A549 (cell line): ENCODE measurements around the gene ZNF630. TPM values are rescaled to one million over a fixed set of nuclear protein-coding genes. Genes with fewer than 3 reads are reported as not detected.
"Not testable (repeated sequence)": the region's sequence is repeated elsewhere in the genome, so short reads cannot be mapped to it uniquely, and the experiment has no call there.

Source experiments
- ATAC-seq, 2 experiments: fragments of 200-7000 bp in 1 of 2; fragments of >200 bp in 1 of 2; cut with Nextera tagmentation in 1 of 2; cut with Tn5 transposase in 1 of 2; 3 replicates each; pipeline versions ENCODE4 v1.8.0 to v1.9.1; 2018 to 2020; ENCODE audit warnings: mild to moderate bottlenecking in 1 of 2, moderate library complexity in 1 of 2
- CTCF ChIA-PET: fragments of 300-600 bp; sonication (Branson Sonifier 250); formaldehyde crosslinking; extraction: SDS; loops from one replicate; lab custom pipeline; 2021; ENCODE audit warnings: antibody characterized with exemption, inconsistent platforms; lab: Yijun Ruan, JAX
- POLR2A ChIA-PET: fragments of 350-600 bp; formaldehyde crosslinking; extraction: SDS; loops from one replicate; lab custom pipeline; 2021; ENCODE audit warnings: antibody characterized with exemption, inconsistent platforms; lab: Yijun Ruan, JAX
- DNase-seq, 2 experiments: peaks; one replicate each; pipeline versions ENCODE4 v3.0.0 to v3.0.0-alpha.2; 2011 to 2016; ENCODE audit warnings: low read depth in 1 of 2, low spot score in 1 of 2
- FAIRE-seq: peaks from 2 replicates; lab custom pipeline; 2011; peaks lifted over from hg19 to GRCh38; lab: Jason Lieb, UNC
- H3K27ac ChIP-seq, 2 experiments: fragments of >200 bp; sonication (Bioruptor Twin); formaldehyde crosslinking; 3 replicates each; pipeline ENCODE4 v1.5.1; 2016 to 2017
- H3K4me1 ChIP-seq: fragments of >200 bp; sonication (Bioruptor Twin); formaldehyde crosslinking; 3 replicates; pipeline ENCODE4 v1.6.1; 2016
- H3K4me2 ChIP-seq: fragments of >200 bp; sonication (Bioruptor Twin); formaldehyde crosslinking; 3 replicates; pipeline ENCODE4 v1.6.1; 2016
- H3K4me3 ChIP-seq: fragments of >200 bp; sonication (Bioruptor Twin); formaldehyde crosslinking; 3 replicates; pipeline ENCODE4 v1.5.1; 2016
- H3K9me3 ChIP-seq: fragments of >200 bp; sonication (Bioruptor Twin); formaldehyde crosslinking; 3 replicates; pipeline ENCODE4 v1.6.1; 2016
- CBX8 ChIP-seq: fragments of 200-600 bp; sonication (generic); IDR thresholded peaks from 2 replicates; pipeline ENCODE4 v1.6.1; 2016
- CTCF ChIP-seq: fragments of >200 bp; sonication (Bioruptor Twin); formaldehyde crosslinking; IDR thresholded peaks from 3 replicates; pipeline ENCODE4 v1.5.1; 2016
- EHF ChIP-seq: fragments of 250-450 bp; sonication (Bioruptor Pico); IDR thresholded peaks from 2 replicates; pipeline ENCODE4 v1.5.0; 2020; ENCODE audit warnings: mild to moderate bottlenecking
- EHMT2 ChIP-seq: fragments of 200-600 bp; sonication (generic); IDR thresholded peaks from 2 replicates; pipeline ENCODE4 v1.6.1; 2016; ENCODE audit warnings: antibody characterized with exemption, low read depth, mild to moderate bottlenecking, moderate library complexity
- ELK1 ChIP-seq: fragments of 150-350 bp; IDR thresholded peaks from 2 replicates; pipeline ENCODE4 v1.6.1; 2014; ENCODE audit warnings: low read depth, mild to moderate bottlenecking, low read length
- EP300 ChIP-seq, 2 experiments: fragments of >200 bp; sonication (Bioruptor Twin); formaldehyde crosslinking; IDR thresholded peaks; 2 replicates in 1 of 2; 3 replicates in 1 of 2; pipeline ENCODE4 v1.6.1; 2016 to 2017
- FOSB ChIP-seq: fragments of 250-450 bp; sonication (Bioruptor Pico); IDR thresholded peaks from 2 replicates; pipeline ENCODE4 v1.5.0; 2020; ENCODE audit warnings: mild to moderate bottlenecking, moderate library complexity
- FOSL2 ChIP-seq, 2 experiments: fragments of 450-650 bp in 1 of 2; fragments of >200 bp in 1 of 2; sonication (Bioruptor Twin) in 1 of 2; formaldehyde crosslinking; IDR thresholded peaks; 2 replicates each; pipeline versions ENCODE4 v1.5.0 to v1.6.1; 2016 to 2020; ENCODE audit warnings: mild to moderate bottlenecking in 1 of 2, moderate library complexity in 1 of 2
- HOXB13 ChIP-seq: fragments of 250-450 bp; sonication (Bioruptor Pico); IDR thresholded peaks from 2 replicates; pipeline ENCODE4 v1.5.0; 2020; ENCODE audit warnings: low read depth, mild to moderate bottlenecking, moderate library complexity
- MAX ChIP-seq: IDR thresholded peaks from 2 replicates; pipeline ENCODE4 v1.6.1; 2012
- MAZ ChIP-seq: fragments of 150-350 bp; IDR thresholded peaks from 2 replicates; pipeline ENCODE4 v1.6.1; 2014; ENCODE audit warnings: antibody characterized with exemption, low read depth, low read length, borderline replicate concordance
- MYC ChIP-seq: IDR thresholded peaks from 2 replicates; pipeline ENCODE4 v1.6.1; 2012; ENCODE audit warnings: mild to moderate bottlenecking, inconsistent platforms, low read length, improper control_type of control experiment, borderline replicate concordance
- NFE2L2 ChIP-seq: fragments of 150-350 bp; conservative IDR thresholded peaks from 2 replicates; pipeline ENCODE4 v1.6.1; 2014; ENCODE audit warnings: low read length
- NR3C1 ChIP-seq: fragments of >200 bp; sonication (Bioruptor Twin); formaldehyde crosslinking; IDR thresholded peaks from 3 replicates; pipeline ENCODE4 v1.6.1; 2017
- RAD21 ChIP-seq, 2 experiments: fragments of >200 bp in 1 of 2; sonication (Bioruptor Twin) in 1 of 2; formaldehyde crosslinking in 1 of 2; IDR thresholded peaks in 1 of 2; conservative IDR thresholded peaks in 1 of 2; 2 replicates in 1 of 2; 3 replicates in 1 of 2; pipeline ENCODE4 v1.6.1; 2012 to 2018; ENCODE audit warnings: inconsistent platforms in 1 of 2
- RARB ChIP-seq: fragments of 250-450 bp; sonication (Bioruptor Pico); IDR thresholded peaks from 2 replicates; pipeline ENCODE4 v1.8.0; 2021; ENCODE audit warnings: mild to moderate bottlenecking, moderate library complexity
- REST ChIP-seq: fragments of 200-600 bp; sonication (generic); IDR thresholded peaks from 2 replicates; pipeline ENCODE4 v1.6.1; 2016; ENCODE audit warnings: antibody characterized with exemption, mild to moderate bottlenecking, moderate library complexity
- SMC3 ChIP-seq: fragments of >200 bp; sonication (Bioruptor Twin); formaldehyde crosslinking; IDR thresholded peaks from 3 replicates; pipeline ENCODE4 v1.6.1; 2018; ENCODE audit warnings: inconsistent platforms
- WGBS: methylation state at CpG from one replicate; pipeline ENCODE4 v1.1.6; 2017; ENCODE audit errors: missing lambda C conversion rate; 5-methylcytosine and 5-hydroxymethylcytosine counted together
- polyA plus RNA-seq, 4 experiments: library from polyadenylated mRNA; depleted of rRNA in 3 of 4; stranded (reverse); fragments of >200 nt; fragmentation: RNase III in 1 of 4; extraction: RNeasy Plus Mini Kit Qiagen cat#74134 plus additional on column Dnase treatment in 1 of 4; gene quantifications; 2 replicates in 3 of 4; 3 replicates in 1 of 4; pipeline ENCODE4 v1.2.3, GENCODE V29; 2011 to 2017

The ZNF630 gene
- polyA plus RNA-seq, 2 of the 4 experiments (the other 2 are of a cell fraction) = 0.58 to 0.88 TPM

GRCh38 chrX:48028091-48028490 is 43.3 kb downstream of the ZNF630 start:
- Histone ChIP-seq H3K4me3 (no peak overlapping the region), H3K9me3 (no peaks in the 10 kb centered on the region), H3K4me1 (no peaks in the 10 kb centered on the region), H3K4me2 (no peak overlapping the region), H3K27ac (no peak overlapping the region)
- FAIRE-seq (no peak), ATAC-seq (no peak), DNase-seq (no peak)
- ChIA-PET CTCF (no interaction called here), POLR2A (no interaction called here)
- TF ChIP-seq NR3C1 (no peak), ELK1 (no peak), HOXB13 (CRISPR knock-in tag) (no peak), FOSB (no peak), FOSL2 (IDR thresholded peaks at IDR 0.05) (no peak), FOSL2 (CRISPR knock-in tag; IDR thresholded peaks at IDR 0.05) (no peak), EHF (CRISPR knock-in tag) (no peak), RARB (CRISPR knock-in tag) (no peak), EP300 (IDR thresholded peaks at IDR 0.05) (no peak), EHMT2 (no peak), MYC (no peak), MAX (no peak), MAZ (no peak), CBX8 (no peak)
- 90% methylated on average over 7 of the region's 8 CpGs for WGBS

- FAIRE-seq = peak; percentile 23
- DNase-seq, H3K4me1 ChIP-seq, H3K27ac ChIP-seq, H3K9me3 ChIP-seq, H3K4me3 ChIP-seq, ATAC-seq, H3K4me2 ChIP-seq, POLR2A ChIA-PET: not testable (repeated sequence)
- CTCF ChIA-PET = interaction anchor here (0.7 kb wide), 1 partner anchor 293 kb away, joined by 3 read pairs; no protein-coding TSS in a partner anchor
- WGBS = 18% methylated on average over 3 of the region's 4 CpGs
Observed at GRCh38 chrX:48027545-48027944, 43.9 kb downstream of the ZNF630 start.

- DNase-seq (peak; percentile 15 to 72), ATAC-seq (peak; percentile 62 to 67; a peak in 4 of 6 replicates), FAIRE-seq (peak; percentile 65)
- Histone ChIP-seq H3K4me1 (no peaks in the 10 kb centered on the region), H3K4me2 (no peak overlapping the region), H3K4me3 (no peak overlapping the region), H3K27ac (no peak overlapping the region), H3K9me3 (peaks cover 4% of the 10 kb centered on the region; the same call in 1 of the 3 replicates)
- POLR2A ChIA-PET = no interaction called here
- CTCF ChIA-PET = interaction anchor here (0.6 kb wide), 1 partner anchor 44 kb away, joined by 3 read pairs; no protein-coding TSS in a partner anchor
- 2% methylated on average over 7 of the region's 7 CpGs for WGBS
- TF ChIP-seq NFE2L2 = no peak
- peak; percentile 51 for TF ChIP-seq CTCF
- TF ChIP-seq RAD21 (conservative IDR thresholded peaks at IDR 0.05 in 1 of 2, IDR thresholded peaks at IDR 0.05 in 1 of 2) = peak; percentile 60 to 67
- TF ChIP-seq SMC3 = peak; percentile 48; the same call in 2 of the 3 replicates
- TF ChIP-seq REST = no peak
Observed at GRCh38 chrX:48025561-48025960, 45.9 kb downstream of the ZNF630 start.
